Thymus (tissue), 11 donors: ENCODE results near the gene SEC31A. TPM values are rescaled to one million over a fixed set of nuclear protein-coding genes. Genes with fewer than 3 reads are reported as not detected.

Experiments used
- DNase-seq, 9 donors: peaks; one replicate each; pipeline ENCODE4 v3.0.0-alpha.2; 2013; ENCODE audit warnings: low spot score in 9 of 9, low read depth in 6 of 9, missing footprints in 1 of 9
- H3K27ac ChIP-seq, 2 donors: one replicate each; pipeline ENCODE4 v1.5.1; 2013; ENCODE audit warnings: control low read depth in 1 of 2, low read depth in 1 of 2, low read length in 1 of 2, mild to moderate bottlenecking in 1 of 2, moderate library complexity in 1 of 2
- H3K27me3 ChIP-seq, 2 donors: one replicate each; pipeline ENCODE4 v1.5.1; 2013; ENCODE audit warnings: low read length in 1 of 2; ENCODE audit not compliant: control insufficient read depth in 2 of 2, insufficient read depth in 1 of 2
- H3K36me3 ChIP-seq, 2 donors: one replicate each; pipeline ENCODE4 v1.5.1; 2013; ENCODE audit warnings: low read length in 1 of 2, mild to moderate bottlenecking in 1 of 2, moderate library complexity in 1 of 2; ENCODE audit not compliant: control insufficient read depth in 2 of 2, insufficient read depth in 2 of 2
- H3K4me1 ChIP-seq, 2 donors: one replicate each; pipeline ENCODE4 v1.5.1; 2013; ENCODE audit warnings: low read length in 2 of 2; ENCODE audit not compliant: control insufficient read depth in 2 of 2, insufficient read depth in 2 of 2
- H3K4me3 ChIP-seq, 2 donors: one replicate each; pipeline ENCODE4 v1.5.1; 2013; ENCODE audit warnings: low read length in 2 of 2, control low read depth in 1 of 2, mild to moderate bottlenecking in 1 of 2
- H3K9me3 ChIP-seq, 2 donors: one replicate each; pipeline ENCODE4 v1.5.1; 2013; ENCODE audit warnings: low read length in 1 of 2, mild to moderate bottlenecking in 1 of 2; ENCODE audit not compliant: control insufficient read depth in 2 of 2, insufficient read depth in 1 of 2
- WGBS: extraction: QIAGEN DNeasy Blood & Tissue Kit; methylation state at CpG from one replicate; pipeline ENCODE4 v1.1.7; 2013; 5-methylcytosine and 5-hydroxymethylcytosine counted together
- polyA plus RNA-seq: library from polyadenylated mRNA; stranded (reverse); fragments of 200-250 nt; gene quantifications from one replicate; pipeline ENCODE4 v1.2.3, GENCODE V29; 2013
- total RNA-seq: library from RNA; stranded (reverse); fragments of 120-200 nt; gene quantifications from one replicate; pipeline ENCODE4 v1.2.4, GENCODE V29; 2013
- donor health status: healthy.

SEC31A gene
- total and polyA plus RNA-seq, 2 donors: 54.5 to 116 TPM

DNA sequence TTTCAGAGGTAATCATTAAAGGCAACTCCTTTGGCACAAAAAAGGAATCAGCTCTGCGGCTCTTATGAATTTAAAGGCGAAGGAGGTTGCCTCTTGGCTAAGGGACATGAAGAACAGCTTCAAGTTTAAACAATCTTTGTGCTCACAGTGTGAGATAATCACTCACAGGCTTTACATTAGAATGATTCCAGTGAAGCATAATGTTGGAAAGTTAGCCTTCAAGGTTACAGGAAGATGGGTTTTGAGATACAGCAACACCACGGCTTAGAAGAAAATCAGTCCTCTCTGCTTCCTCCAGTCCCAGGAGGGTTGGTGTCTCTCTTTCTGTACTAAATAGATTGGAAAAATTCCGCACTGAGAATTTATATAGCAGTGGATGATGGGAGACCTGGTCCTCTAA, 80.8 kb downstream of the SEC31A start:
- no peak for DNase-seq
- H3K4me3 ChIP-seq: no peak overlapping the region
- no peaks in the 10 kb centered on the region for H3K27me3 ChIP-seq
- WGBS: 91% methylated on average over 4 of the region's 4 CpGs
- no peaks in the 10 kb centered on the region for H3K4me1 ChIP-seq
- peaks cover 0 to 3% of the 10 kb centered on the region in 2 donors for H3K36me3 ChIP-seq
- H3K9me3 ChIP-seq: no peaks in the 10 kb centered on the region
- H3K27ac ChIP-seq: no peak overlapping the region

DNA sequence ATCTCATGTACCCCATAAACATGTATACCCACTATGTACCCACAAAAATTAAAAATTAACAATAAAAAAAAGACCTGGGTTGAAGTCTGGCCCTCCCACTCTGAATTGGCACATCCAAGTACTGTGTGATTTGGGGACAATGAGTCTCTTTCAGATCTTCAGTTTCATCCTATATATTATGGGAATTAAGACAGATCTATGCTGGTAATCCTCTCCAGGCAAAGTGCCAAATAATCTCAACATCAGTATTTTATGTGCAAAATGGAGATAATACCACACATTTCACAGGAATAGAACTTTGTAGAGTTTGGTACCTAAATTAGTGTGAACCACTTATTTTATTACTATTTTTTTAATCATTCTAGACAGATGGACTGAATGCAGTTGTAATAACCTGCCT, 81.3 kb downstream of the SEC31A start:
- no peaks in the 10 kb centered on the region for H3K9me3 ChIP-seq
- no peaks in the 10 kb centered on the region for H3K4me1 ChIP-seq
- no peaks in the 10 kb centered on the region for H3K27me3 ChIP-seq
- no peak overlapping the region for H3K4me3 ChIP-seq
- peaks cover 0 to under 1% of the 10 kb centered on the region in 2 donors for H3K36me3 ChIP-seq
- no peak overlapping the region for H3K27ac ChIP-seq
- no peak for DNase-seq

DNA sequence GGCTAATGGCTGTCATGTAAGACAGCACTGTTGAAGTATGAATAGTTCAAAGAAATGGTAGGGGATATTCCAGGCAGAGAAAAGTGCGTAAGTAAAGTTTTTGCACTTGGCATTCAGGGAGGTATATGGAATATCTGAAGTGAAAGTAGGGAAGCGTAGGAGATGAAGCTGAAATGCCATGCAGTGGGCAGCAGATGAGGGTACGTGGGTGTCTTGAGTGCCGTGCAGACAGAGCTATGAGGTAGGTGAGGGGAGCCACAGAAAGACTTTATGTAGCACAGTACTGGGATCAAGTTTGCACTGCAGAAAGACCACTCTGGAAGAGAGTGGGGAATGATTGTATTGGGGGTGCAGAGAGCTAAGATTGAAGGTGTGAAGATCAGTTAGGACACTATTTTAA, 87.2 kb downstream of the SEC31A start:
- H3K36me3 ChIP-seq: no peaks in the 10 kb centered on the region
- H3K4me1 ChIP-seq: peaks cover 7 to 15% of the 10 kb centered on the region in 2 donors
- no peak for DNase-seq
- no peak overlapping the region for H3K27ac ChIP-seq
- no peaks in the 10 kb centered on the region for H3K9me3 ChIP-seq
- 96% methylated on average over 4 of the region's 4 CpGs for WGBS
- no peak overlapping the region for H3K4me3 ChIP-seq
- H3K27me3 ChIP-seq: peaks cover 0 to 17% of the 10 kb centered on the region in 2 donors

DNA sequence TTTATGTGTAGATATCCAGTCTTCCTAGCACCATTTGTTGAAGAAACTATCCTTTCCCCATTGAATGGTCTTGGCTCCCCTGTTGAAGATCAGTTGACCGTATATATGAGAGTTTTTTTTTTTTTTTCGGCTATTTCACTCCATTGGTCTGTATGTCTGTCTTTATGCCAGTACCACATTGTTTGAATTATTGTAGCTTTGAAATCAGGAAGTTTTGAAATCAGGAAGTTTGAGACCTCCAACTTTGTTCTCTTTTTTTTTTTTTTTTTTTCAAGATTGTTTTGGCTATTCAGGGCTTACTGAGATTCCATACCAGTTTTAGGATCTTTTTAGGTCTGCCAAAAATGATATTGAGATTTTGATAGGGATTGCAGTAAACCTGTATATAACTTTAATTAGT, 88.0 kb downstream of the SEC31A start:
- no peaks in the 10 kb centered on the region for H3K9me3 ChIP-seq
- DNase-seq: no peak
- H3K36me3 ChIP-seq: no peaks in the 10 kb centered on the region
- peaks cover 0 to 26% of the 10 kb centered on the region in 2 donors for H3K27me3 ChIP-seq
- peaks cover 7 to 16% of the 10 kb centered on the region in 2 donors for H3K4me1 ChIP-seq
- no peak overlapping the region for H3K4me3 ChIP-seq
- WGBS: 90% methylated on average over 2 of the region's 2 CpGs
- no peak overlapping the region for H3K27ac ChIP-seq

DNA sequence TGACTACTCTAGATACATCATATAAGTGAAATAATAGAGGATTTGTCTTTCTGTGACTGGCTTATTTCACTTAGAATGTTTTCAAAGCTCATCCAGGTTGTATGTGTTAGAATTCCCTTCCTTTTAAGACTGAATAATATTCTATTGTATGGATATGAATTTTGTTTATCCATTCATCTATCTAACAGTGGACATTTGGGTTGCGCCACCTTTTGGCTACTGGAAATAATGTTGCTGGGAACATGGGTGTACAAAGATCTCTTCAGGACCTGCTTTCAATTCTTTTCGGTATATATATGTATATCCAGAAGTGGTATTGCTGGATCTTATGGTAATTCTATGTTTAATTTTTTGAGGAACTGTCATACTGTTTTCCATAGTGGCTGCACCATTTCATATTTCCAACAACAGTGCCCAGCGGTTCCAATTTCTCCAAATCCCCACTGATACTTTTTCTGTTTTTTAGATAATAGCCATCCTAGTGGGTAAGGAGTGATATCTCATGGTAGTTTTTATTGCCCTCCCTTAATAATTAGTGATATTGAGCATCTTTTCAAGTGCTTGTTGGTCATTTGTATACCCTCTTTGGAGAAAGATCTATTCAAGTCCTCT, 88.9 kb downstream of the SEC31A start:
- DNase-seq: no peak
- Histone ChIP-seq H3K9me3 (no peaks in the 10 kb centered on the region), H3K27me3 (peaks cover 0 to 35% of the 10 kb centered on the region in 2 donors), H3K4me3 (no peak overlapping the region), H3K36me3 (no peaks in the 10 kb centered on the region), H3K27ac (no peak overlapping the region), H3K4me1 (peaks cover 9 to 25% of the 10 kb centered on the region in 2 donors)
- WGBS: 95% methylated on average over 3 of the region's 3 CpGs

DNA sequence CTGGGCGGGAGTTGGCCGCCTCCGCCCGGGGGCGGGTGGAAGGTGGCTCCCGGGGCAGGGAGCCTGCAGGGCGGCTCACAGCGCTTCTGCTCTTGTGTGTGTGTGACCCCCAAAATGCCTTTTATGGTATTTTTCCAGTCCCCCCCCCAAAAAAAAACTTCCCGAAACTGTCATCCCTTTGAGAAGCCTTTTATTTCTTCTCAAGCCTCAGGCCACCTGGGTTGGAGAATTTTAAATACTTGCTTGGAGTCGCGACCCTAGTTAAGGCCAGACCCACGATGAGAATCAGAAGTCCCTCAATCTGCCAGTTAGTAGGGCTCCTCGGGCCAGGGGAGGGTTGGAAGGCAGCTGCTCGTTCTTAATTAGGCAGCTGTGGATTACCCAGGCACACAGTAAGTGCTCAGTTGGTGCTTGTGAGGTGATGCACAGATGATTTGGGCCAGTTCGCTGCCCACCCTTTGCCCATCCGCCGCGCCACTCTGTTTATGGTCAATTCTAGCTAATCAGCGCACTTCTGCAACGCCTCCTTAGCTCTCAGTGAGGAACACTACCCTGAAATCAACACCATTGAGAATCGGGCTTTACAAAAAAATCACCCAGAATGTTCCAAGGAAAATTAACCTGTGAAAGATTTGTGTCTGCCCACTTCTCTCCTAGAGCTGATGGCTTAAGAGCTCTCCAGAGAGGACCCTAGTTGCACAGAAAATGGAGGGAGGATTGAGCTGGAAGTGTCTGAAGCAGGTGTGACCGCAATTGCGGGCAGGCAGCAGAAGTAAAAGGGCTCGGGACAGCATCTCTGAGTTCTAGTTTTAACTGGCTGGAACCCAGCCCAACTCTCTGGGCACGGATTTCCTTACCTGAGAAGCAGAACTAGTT, 91.7 kb downstream of the SEC31A start:
- peak in 7 of 9 donors; percentile 9 to 68 (median 35) for DNase-seq
- Histone ChIP-seq H3K36me3 (no peaks in the 10 kb centered on the region), H3K4me3 (peak overlapping the region; percentile 49 to 64), H3K27me3 (peaks cover 0 to 52% of the 10 kb centered on the region in 2 donors), H3K27ac (no peak overlapping the region), H3K4me1 (peaks cover 9 to 25% of the 10 kb centered on the region in 2 donors), H3K9me3 (no peaks in the 10 kb centered on the region)
- 2% methylated on average over 25 of the region's 25 CpGs for WGBS

DNA sequence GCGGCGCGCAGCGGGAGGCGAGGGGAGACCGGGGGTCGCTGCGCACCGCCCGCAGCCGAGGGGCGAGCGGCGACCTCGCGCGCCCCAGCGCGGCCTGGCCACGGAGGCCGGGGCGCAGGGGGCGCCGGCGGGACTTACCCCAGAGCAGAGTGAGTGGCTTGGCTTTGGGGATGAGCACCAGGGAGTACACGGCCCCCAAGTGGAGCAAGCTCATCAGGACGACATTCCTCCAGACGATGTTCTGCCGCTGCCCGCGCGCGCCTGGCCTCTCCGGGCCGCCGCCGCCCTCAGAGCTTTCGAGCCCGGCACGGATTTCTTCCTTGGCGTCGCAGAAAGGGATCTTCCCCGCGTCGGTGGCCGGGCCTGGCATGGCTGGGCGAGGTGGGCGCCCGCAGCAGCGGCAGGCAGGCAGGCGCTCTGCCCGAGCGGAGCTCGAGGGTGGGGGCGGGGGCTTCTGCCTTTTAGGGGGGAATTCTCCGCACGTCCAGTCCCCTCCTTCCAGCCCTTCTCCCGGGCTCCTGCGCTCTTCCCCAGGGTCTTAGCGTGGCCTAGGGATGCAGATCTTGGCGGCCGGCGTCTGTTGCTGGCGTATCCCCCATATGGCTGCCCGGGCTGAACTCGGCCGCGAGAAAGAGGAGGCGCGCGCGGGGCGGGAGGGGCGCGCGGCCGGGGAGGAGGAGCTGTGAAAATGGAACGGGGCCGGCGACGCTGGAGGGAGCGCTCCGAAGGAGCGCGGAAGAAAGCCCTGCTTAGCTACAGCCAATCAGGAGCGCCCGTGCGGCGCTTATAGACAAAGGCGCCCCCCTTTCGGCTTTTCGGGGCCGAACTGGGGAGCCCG, 92.6 kb downstream of the SEC31A start, which contains the start of gene SCD5:
TSS of gene SCD5 (minus strand) at position 629 of the 838 bp plus-strand sequence. CDS start at position 370, 259 bp downstream.
- peaks cover 9 to 25% of the 10 kb centered on the region in 2 donors for H3K4me1 ChIP-seq
- peaks cover 0 to 53% of the 10 kb centered on the region in 2 donors for H3K27me3 ChIP-seq
- no peaks in the 10 kb centered on the region for H3K9me3 ChIP-seq
- no peak within 1 kb of the TSS for H3K27ac ChIP-seq
- under 1% methylated on average over 94 of the region's 94 CpGs for WGBS
- peak; percentile 27 to 85 (median 68) for DNase-seq
- peak within 1 kb of the TSS; percentile 49 to 64 for H3K4me3 ChIP-seq
- no peaks in the 10 kb centered on the region for H3K36me3 ChIP-seq

DNA sequence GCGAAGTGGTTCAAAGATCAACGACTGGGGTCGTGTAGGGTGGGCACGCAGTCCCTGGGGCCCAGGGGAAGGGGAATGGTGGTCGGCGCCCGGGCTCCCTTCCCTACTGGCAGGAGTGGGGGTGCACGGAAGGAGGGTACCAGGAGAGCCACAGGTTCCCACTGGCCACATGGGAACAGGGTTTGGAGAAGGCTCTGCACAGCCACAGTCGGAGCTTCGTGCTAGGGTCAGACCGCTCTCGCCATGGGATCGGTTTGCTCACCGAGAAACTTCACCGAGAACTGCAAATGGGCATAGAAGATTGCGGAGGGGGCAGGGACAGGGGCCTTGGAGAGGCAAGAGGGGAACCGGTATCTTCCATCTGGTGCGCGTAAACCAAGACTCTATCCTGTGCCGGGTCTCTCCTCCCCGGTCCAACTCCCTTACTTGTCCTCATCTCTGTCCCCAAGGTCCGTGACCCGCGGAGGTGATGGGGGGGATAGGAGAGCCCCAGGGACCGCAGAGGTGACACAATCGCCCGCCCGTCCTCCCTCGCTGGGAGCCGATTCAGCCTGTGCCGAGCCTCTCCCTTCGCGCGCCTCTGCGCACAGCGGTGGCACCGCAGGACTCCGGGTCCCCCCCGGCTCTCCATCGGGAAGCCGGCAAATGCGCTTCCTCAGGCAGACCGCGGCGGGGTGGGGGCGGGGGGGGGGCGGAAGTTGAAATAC, 93.4 kb downstream of the SEC31A start:
- Histone ChIP-seq H3K27ac (no peak overlapping the region), H3K9me3 (no peaks in the 10 kb centered on the region)
- WGBS: 9% methylated on average over 47 of the region's 47 CpGs

More for the DNA sequence above, 93.4 kb downstream of the SEC31A start:
- Histone ChIP-seq H3K4me3 (peak overlapping the region; percentile 49 to 64), H3K36me3 (no peaks in the 10 kb centered on the region), H3K27me3 (peaks cover 0 to 53% of the 10 kb centered on the region in 2 donors), H3K4me1 (peaks cover 9 to 25% of the 10 kb centered on the region in 2 donors)
- DNase-seq: peak in 4 of 9 donors; percentile 8 to 50 (median 14)
